Astrocyte (in vitro differentiated cells and primary cell): ENCODE data around the gene MTUS2. TPM values are rescaled to one million over a fixed set of nuclear protein-coding genes. Genes with fewer than 3 reads are reported as not detected.

Experiments used
- DNase-seq: peaks from one replicate; pipeline ENCODE4 v3.0.0-alpha.2; 2010; ENCODE audit warnings: low read depth
- FAIRE-seq: peaks from 2 replicates; lab custom pipeline; 2011; peaks lifted over from hg19 to GRCh38; lab: Jason Lieb, UNC
- H2AFZ ChIP-seq: 2 replicates; pipeline ENCODE4 v1.6.0; 2012; ENCODE audit warnings: low read depth, low read length, inconsistent platforms
- H3K27ac ChIP-seq: 2 replicates; pipeline ENCODE4 v1.5.1; 2011; ENCODE audit warnings: low read depth, low read length, inconsistent platforms
- H3K27me3 ChIP-seq: 2 replicates; pipeline ENCODE4 v1.6.0; 2011; ENCODE audit warnings: low read length, inconsistent platforms; ENCODE audit not compliant: insufficient read depth
- H3K36me3 ChIP-seq: 2 replicates; pipeline ENCODE4 v1.5.1; 2011; ENCODE audit warnings: low read length, inconsistent platforms; ENCODE audit not compliant: insufficient read depth
- H3K4me1 ChIP-seq: 2 replicates; pipeline ENCODE4 v1.5.1; 2011; ENCODE audit warnings: low read length, inconsistent platforms; ENCODE audit not compliant: insufficient read depth
- H3K4me2 ChIP-seq: 2 replicates; pipeline ENCODE4 v1.6.0; 2012; ENCODE audit warnings: low read length, inconsistent platforms
- H3K4me3 ChIP-seq: 2 replicates; pipeline ENCODE4 v1.5.1; 2011; ENCODE audit warnings: low read depth, mild to moderate bottlenecking, low read length, inconsistent platforms; ENCODE audit not compliant: insufficient read depth
- H3K79me2 ChIP-seq: 2 replicates; pipeline ENCODE4 v1.6.0; 2012; ENCODE audit warnings: mild to moderate bottlenecking, low read length, inconsistent platforms; ENCODE audit not compliant: insufficient read depth
- H3K9ac ChIP-seq: 2 replicates; pipeline ENCODE4 v1.6.0; 2012; ENCODE audit warnings: mild to moderate bottlenecking, low read length, inconsistent platforms
- H3K9me3 ChIP-seq: 2 replicates; pipeline ENCODE4 v1.5.1; 2012; ENCODE audit warnings: low read depth, mild to moderate bottlenecking, low read length, inconsistent platforms; ENCODE audit not compliant: insufficient read depth
- H4K20me1 ChIP-seq: 2 replicates; pipeline ENCODE4 v1.6.0; 2012; ENCODE audit warnings: low read length, inconsistent platforms; ENCODE audit not compliant: insufficient read depth
- H3K27ac Mint-ChIP-seq: one replicate; pipeline ENCODE4 v1.8.0; 2021; ENCODE audit warnings: mild to moderate bottlenecking, mixed read lengths; ENCODE audit not compliant: unreplicated experiment
- H3K27me3 Mint-ChIP-seq: one replicate; pipeline ENCODE4 v1.8.0; 2021; ENCODE audit warnings: low read depth, mixed read lengths; ENCODE audit not compliant: unreplicated experiment
- H3K36me3 Mint-ChIP-seq: one replicate; pipeline ENCODE4 v1.8.0; 2021; ENCODE audit warnings: low read depth, mixed read lengths; ENCODE audit not compliant: unreplicated experiment
- H3K4me1 Mint-ChIP-seq: one replicate; pipeline ENCODE4 v1.8.0; 2021; ENCODE audit warnings: low read depth, mixed read lengths; ENCODE audit not compliant: unreplicated experiment
- H3K4me3 Mint-ChIP-seq: one replicate; pipeline ENCODE4 v1.8.0; 2021; ENCODE audit warnings: mild to moderate bottlenecking, moderate library complexity, mixed read lengths; ENCODE audit not compliant: unreplicated experiment
- H3K9me3 Mint-ChIP-seq: one replicate; pipeline ENCODE4 v1.8.0; 2021; ENCODE audit warnings: mild to moderate bottlenecking, mixed read lengths; ENCODE audit not compliant: unreplicated experiment
- EZH2 ChIP-seq: IDR thresholded peaks from 2 replicates; pipeline ENCODE4 v1.6.1; 2012; ENCODE audit warnings: mild to moderate bottlenecking, low read length, inconsistent platforms; ENCODE audit not compliant: insufficient read depth
- total RNA-seq: library from RNA; stranded (reverse); gene quantifications from 2 replicates; pipeline ENCODE4 v1.2.1, GENCODE V29; 2021
- TF ChIP-seq, protein P1 (sequence below): IDR thresholded peaks from 2 replicates; pipeline ENCODE4 v1.5.1; 2011; ENCODE audit warnings: low read depth, mild to moderate bottlenecking, inconsistent platforms, low read length, moderate library complexity; ENCODE audit not compliant: insufficient read depth

Gene MTUS2
- total RNA-seq, 1 donor from 2014 or later = 0.50 TPM

DNA sequence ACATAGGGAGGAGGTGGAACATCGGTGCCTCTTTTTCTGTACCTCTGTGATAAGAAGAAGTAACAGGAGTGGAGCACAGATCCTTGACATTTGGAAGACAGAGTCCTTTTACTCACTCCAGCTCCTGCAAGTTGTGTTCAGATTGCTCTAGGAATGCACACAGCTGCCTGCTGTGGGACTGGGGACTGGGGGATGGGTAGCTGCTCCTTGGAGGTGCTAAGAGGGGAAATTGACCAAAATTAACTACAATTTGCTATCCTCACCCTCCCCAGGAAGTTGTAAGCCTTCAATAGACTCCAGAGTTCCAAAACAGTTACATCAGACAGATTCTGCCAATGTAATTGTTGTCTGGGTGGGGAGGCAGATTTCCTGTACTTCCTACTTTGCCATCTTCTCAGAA is 317.9 kb downstream of the MTUS2 start:
- no peak for TF ChIP-seq EZH2
- TF ChIP-seq, protein P1, sequence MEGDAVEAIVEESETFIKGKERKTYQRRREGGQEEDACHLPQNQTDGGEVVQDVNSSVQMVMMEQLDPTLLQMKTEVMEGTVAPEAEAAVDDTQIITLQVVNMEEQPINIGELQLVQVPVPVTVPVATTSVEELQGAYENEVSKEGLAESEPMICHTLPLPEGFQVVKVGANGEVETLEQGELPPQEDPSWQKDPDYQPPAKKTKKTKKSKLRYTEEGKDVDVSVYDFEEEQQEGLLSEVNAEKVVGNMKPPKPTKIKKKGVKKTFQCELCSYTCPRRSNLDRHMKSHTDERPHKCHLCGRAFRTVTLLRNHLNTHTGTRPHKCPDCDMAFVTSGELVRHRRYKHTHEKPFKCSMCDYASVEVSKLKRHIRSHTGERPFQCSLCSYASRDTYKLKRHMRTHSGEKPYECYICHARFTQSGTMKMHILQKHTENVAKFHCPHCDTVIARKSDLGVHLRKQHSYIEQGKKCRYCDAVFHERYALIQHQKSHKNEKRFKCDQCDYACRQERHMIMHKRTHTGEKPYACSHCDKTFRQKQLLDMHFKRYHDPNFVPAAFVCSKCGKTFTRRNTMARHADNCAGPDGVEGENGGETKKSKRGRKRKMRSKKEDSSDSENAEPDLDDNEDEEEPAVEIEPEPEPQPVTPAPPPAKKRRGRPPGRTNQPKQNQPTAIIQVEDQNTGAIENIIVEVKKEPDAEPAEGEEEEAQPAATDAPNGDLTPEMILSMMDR = no peak
- no peaks in the 10 kb centered on the region for H3K36me3 ChIP-seq
- peak overlapping the region; percentile 84 for H3K27ac Mint-ChIP-seq
- H2AFZ ChIP-seq = no peak overlapping the region
- peaks cover 8% of the 10 kb centered on the region for H3K9me3 ChIP-seq
- no peak overlapping the region for H3K4me2 ChIP-seq
- H3K4me3 Mint-ChIP-seq = no peak overlapping the region
- peaks cover 9% of the 10 kb centered on the region for H3K9me3 Mint-ChIP-seq
- no peaks in the 10 kb centered on the region for H3K27me3 ChIP-seq
- H3K27me3 Mint-ChIP-seq = no peaks in the 10 kb centered on the region
- FAIRE-seq = no peak
- no peak overlapping the region for H3K4me3 ChIP-seq
- H3K36me3 Mint-ChIP-seq = no peaks in the 10 kb centered on the region
- peaks cover 15% of the 10 kb centered on the region for H3K4me1 Mint-ChIP-seq
- no peaks in the 10 kb centered on the region for H3K4me1 ChIP-seq
- H3K9ac ChIP-seq = no peak overlapping the region
- H3K27ac ChIP-seq = no peak overlapping the region
- no peak for DNase-seq
- no peaks in the 10 kb centered on the region for H4K20me1 ChIP-seq
- no peaks in the 10 kb centered on the region for H3K79me2 ChIP-seq

DNA sequence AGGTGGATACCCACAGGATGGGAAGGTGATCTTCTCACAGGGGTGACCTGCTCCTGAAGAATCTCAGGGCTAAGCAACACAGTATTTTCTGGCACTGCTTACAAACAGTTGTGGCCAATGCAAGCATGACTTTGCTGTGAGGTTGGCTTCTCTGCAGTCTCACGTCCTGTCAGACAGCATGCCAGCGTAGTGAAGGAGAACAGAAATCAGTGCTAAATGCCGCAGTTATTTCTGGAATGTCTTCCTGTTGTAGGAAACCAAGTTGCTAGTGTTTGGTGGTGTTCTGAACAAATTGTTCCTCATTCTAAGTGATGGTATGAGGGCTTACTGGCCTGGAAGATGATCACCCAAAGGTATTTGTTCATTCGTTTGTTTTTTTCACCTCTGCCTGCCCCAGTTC is 320.1 kb downstream of the MTUS2 start:
- Mint-ChIP-seq H3K4me1 (peaks cover 12% of the 10 kb centered on the region), H3K9me3 (peaks cover 8% of the 10 kb centered on the region), H3K4me3 (no peak overlapping the region), H3K27ac (peak overlapping the region; percentile 81), H3K27me3 (no peaks in the 10 kb centered on the region), H3K36me3 (no peaks in the 10 kb centered on the region)
- Histone ChIP-seq H2AFZ (no peak overlapping the region), H3K9me3 (peaks cover 8% of the 10 kb centered on the region), H3K4me3 (no peak overlapping the region), H3K4me1 (no peaks in the 10 kb centered on the region), H3K27ac (no peak overlapping the region), H3K36me3 (no peaks in the 10 kb centered on the region), H3K27me3 (no peaks in the 10 kb centered on the region), H4K20me1 (no peaks in the 10 kb centered on the region), H3K79me2 (no peaks in the 10 kb centered on the region), H3K4me2 (no peak overlapping the region), H3K9ac (no peak overlapping the region)
- TF ChIP-seq, protein P1 = no peak
- TF ChIP-seq EZH2 = no peak
- DNase-seq (no peak), FAIRE-seq (no peak)

DNA sequence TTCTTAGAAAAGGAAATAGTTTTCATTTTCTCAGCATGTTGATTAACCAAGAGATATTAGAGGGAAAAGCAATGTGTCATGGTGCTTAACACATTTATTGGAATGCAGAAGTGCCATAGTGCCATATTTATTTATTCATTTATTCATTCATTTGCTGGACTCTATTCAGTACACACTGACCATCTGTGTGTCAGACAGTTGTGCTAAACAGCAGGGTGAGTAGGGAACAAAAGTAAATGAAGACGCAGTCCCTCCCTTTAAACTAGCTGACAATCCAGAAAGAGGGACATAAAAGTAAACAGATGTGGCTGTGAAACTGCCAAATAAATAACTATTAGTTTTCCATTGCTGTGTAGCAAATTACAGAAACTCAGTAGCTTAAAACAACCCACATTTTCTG is 323.7 kb downstream of the MTUS2 start:
- Histone ChIP-seq H3K4me1 (no peaks in the 10 kb centered on the region), H3K79me2 (no peaks in the 10 kb centered on the region), H3K9ac (no peak overlapping the region), H3K27ac (no peak overlapping the region), H3K4me2 (no peak overlapping the region), H3K4me3 (no peak overlapping the region), H3K27me3 (no peaks in the 10 kb centered on the region), H3K36me3 (no peaks in the 10 kb centered on the region), H2AFZ (no peak overlapping the region), H4K20me1 (no peaks in the 10 kb centered on the region), H3K9me3 (peaks cover 4% of the 10 kb centered on the region)
- H3K9me3 Mint-ChIP-seq = no peaks in the 10 kb centered on the region
- H3K27ac Mint-ChIP-seq = no peak overlapping the region
- peaks cover 7% of the 10 kb centered on the region for H3K4me1 Mint-ChIP-seq
- FAIRE-seq = no peak
- no peak overlapping the region for H3K4me3 Mint-ChIP-seq
- H3K36me3 Mint-ChIP-seq = no peaks in the 10 kb centered on the region
- H3K27me3 Mint-ChIP-seq = no peaks in the 10 kb centered on the region
- TF ChIP-seq, protein P1 = no peak
- TF ChIP-seq EZH2 = no peak
- no peak for DNase-seq
